ENCODE results near the gene GULP1.

GULP1 gene

DNA sequence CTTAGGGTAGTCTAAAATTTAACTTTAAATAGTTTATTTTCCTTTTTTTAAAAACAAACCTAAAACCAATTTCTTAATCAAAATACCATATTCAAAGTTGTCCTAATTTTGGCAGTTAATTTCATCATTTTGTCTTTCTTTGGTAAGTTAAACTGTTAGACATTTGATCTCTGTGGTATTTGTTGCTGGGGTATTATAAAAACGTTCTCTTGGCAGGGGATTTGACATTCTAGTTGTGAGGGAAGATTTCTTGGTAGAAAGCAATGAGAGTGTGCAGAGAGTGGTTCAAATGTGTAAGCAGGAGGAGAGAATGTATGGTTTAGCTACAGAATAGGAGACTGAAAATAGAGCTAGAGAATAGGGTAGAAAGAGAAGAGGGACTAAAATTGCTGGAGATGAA lies 14.6 kb downstream of the GULP1 start:
- H3K36me3 ChIP-seq (ENCODE audit: control insufficient read depth in 2 of 2, insufficient read depth in 2 of 2, low read length in 2 of 2): no peaks in the 10 kb centered on the region
- H3K27ac ChIP-seq (ENCODE audit: low read depth in 2 of 2, low read length in 2 of 2): no peak overlapping the region
- H3K4me3 ChIP-seq (ENCODE audit: low read length in 2 of 2): no peak overlapping the region
- H3K27me3 ChIP-seq (ENCODE audit: control insufficient read depth in 2 of 2, insufficient read depth in 2 of 2, low read length in 2 of 2): peaks cover 0 to 3% of the 10 kb centered on the region in 2 donors
- no peaks in the 10 kb centered on the region for H3K4me1 ChIP-seq (ENCODE audit: control insufficient read depth in 2 of 2, insufficient read depth in 2 of 2, low read length in 2 of 2)
- no peak overlapping the region for H3K9ac ChIP-seq (ENCODE audit: low read depth in 1 of 2, low read length in 2 of 2)
- H3K9me3 ChIP-seq (ENCODE audit: control insufficient read depth in 2 of 2, low read length in 2 of 2): no peaks in the 10 kb centered on the region

- no peak overlapping the region for H3K9ac ChIP-seq (ENCODE audit: low read depth in 1 of 2, low read length in 2 of 2)
- H3K36me3 ChIP-seq (ENCODE audit: control insufficient read depth in 2 of 2, insufficient read depth in 2 of 2, low read length in 2 of 2): no peaks in the 10 kb centered on the region
- peaks cover 0 to 3% of the 10 kb centered on the region in 2 donors for H3K27me3 ChIP-seq (ENCODE audit: control insufficient read depth in 2 of 2, insufficient read depth in 2 of 2, low read length in 2 of 2)
- no peaks in the 10 kb centered on the region for H3K9me3 ChIP-seq (ENCODE audit: control insufficient read depth in 2 of 2, low read length in 2 of 2)
- no peak overlapping the region for H3K4me3 ChIP-seq (ENCODE audit: low read length in 2 of 2)
- no peak overlapping the region for H3K27ac ChIP-seq (ENCODE audit: low read depth in 2 of 2, low read length in 2 of 2)
- no peaks in the 10 kb centered on the region for H3K4me1 ChIP-seq (ENCODE audit: control insufficient read depth in 2 of 2, insufficient read depth in 2 of 2, low read length in 2 of 2)
Observed at GRCh38 chr2:188307850-188308283, 16.2 kb downstream of the GULP1 start.

- H3K27ac ChIP-seq (ENCODE audit: low read depth in 2 of 2, low read length in 2 of 2): no peak overlapping the region
- H3K9ac ChIP-seq (ENCODE audit: low read depth in 1 of 2, low read length in 2 of 2): no peak overlapping the region
- no peaks in the 10 kb centered on the region for H3K36me3 ChIP-seq (ENCODE audit: control insufficient read depth in 2 of 2, insufficient read depth in 2 of 2, low read length in 2 of 2)
- H3K9me3 ChIP-seq (ENCODE audit: control insufficient read depth in 2 of 2, low read length in 2 of 2): no peaks in the 10 kb centered on the region
- H3K4me1 ChIP-seq (ENCODE audit: control insufficient read depth in 2 of 2, insufficient read depth in 2 of 2, low read length in 2 of 2): no peaks in the 10 kb centered on the region
- H3K4me3 ChIP-seq (ENCODE audit: low read length in 2 of 2): no peak overlapping the region
- peaks cover 0 to 3% of the 10 kb centered on the region in 2 donors for H3K27me3 ChIP-seq (ENCODE audit: control insufficient read depth in 2 of 2, insufficient read depth in 2 of 2, low read length in 2 of 2)
Observed at GRCh38 chr2:188308483-188308882, 16.8 kb downstream of the GULP1 start.

- Histone ChIP-seq H3K27ac (ENCODE audit: low read depth in 2 of 2, low read length in 2 of 2) (no peak overlapping the region), H3K9me3 (ENCODE audit: control insufficient read depth in 2 of 2, low read length in 2 of 2) (no peaks in the 10 kb centered on the region), H3K27me3 (ENCODE audit: control insufficient read depth in 2 of 2, insufficient read depth in 2 of 2, low read length in 2 of 2) (peaks cover 0 to 3% of the 10 kb centered on the region in 2 donors), H3K9ac (ENCODE audit: low read depth in 1 of 2, low read length in 2 of 2) (no peak overlapping the region), H3K4me1 (ENCODE audit: control insufficient read depth in 2 of 2, insufficient read depth in 2 of 2, low read length in 2 of 2) (no peaks in the 10 kb centered on the region), H3K4me3 (ENCODE audit: low read length in 2 of 2) (no peak overlapping the region), H3K36me3 (ENCODE audit: control insufficient read depth in 2 of 2, insufficient read depth in 2 of 2, low read length in 2 of 2) (no peaks in the 10 kb centered on the region)
Observed at GRCh38 chr2:188309364-188309763, 17.7 kb downstream of the GULP1 start.

DNA sequence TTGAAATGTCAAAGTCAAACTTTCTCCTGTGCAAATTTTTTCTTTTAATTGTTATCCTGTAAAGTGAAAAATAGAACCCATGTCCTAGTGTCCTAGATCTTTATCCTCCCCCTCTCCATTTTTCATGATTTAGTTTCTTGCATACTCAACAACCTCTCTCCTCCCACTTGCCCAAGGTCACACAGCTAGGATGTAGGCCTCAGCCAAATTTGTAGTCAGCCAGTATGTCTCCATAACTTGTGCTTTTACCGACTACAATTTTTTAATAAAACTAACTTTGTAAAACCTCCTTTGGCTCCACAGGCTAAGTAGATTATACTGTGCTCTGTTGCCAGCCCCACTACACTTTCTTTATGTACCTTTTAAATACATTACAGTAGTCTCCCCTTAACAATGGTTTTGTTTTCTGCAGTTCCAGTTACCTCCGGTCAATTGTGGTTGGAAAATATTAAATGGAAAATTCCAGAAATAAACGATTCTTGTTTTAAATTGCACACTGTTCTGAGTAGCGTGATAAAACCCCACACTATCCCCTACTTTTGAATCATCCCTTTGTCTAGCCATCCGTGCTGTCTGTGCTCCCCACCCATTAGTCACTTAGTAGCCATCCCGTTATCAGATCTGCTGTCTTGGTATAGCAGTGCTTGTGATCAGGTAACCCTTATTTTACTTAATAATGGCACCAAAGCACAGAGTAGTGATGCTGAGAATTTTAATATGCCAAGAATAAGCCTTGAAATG lies 22.8 kb downstream of the GULP1 start:
- no peak overlapping the region for H3K4me3 ChIP-seq (ENCODE audit: low read length in 2 of 2)
- no peak overlapping the region for H3K27ac ChIP-seq (ENCODE audit: low read depth in 2 of 2, low read length in 2 of 2)
- no peaks in the 10 kb centered on the region for H3K9me3 ChIP-seq (ENCODE audit: control insufficient read depth in 2 of 2, low read length in 2 of 2)
- H3K27me3 ChIP-seq (ENCODE audit: control insufficient read depth in 2 of 2, insufficient read depth in 2 of 2, low read length in 2 of 2): peaks cover 3% of the 10 kb centered on the region in 2 donors
- no peak overlapping the region for H3K9ac ChIP-seq (ENCODE audit: low read depth in 1 of 2, low read length in 2 of 2)
- H3K4me1 ChIP-seq (ENCODE audit: control insufficient read depth in 2 of 2, insufficient read depth in 2 of 2, low read length in 2 of 2): no peaks in the 10 kb centered on the region
- no peaks in the 10 kb centered on the region for H3K36me3 ChIP-seq (ENCODE audit: control insufficient read depth in 2 of 2, insufficient read depth in 2 of 2, low read length in 2 of 2)

DNA sequence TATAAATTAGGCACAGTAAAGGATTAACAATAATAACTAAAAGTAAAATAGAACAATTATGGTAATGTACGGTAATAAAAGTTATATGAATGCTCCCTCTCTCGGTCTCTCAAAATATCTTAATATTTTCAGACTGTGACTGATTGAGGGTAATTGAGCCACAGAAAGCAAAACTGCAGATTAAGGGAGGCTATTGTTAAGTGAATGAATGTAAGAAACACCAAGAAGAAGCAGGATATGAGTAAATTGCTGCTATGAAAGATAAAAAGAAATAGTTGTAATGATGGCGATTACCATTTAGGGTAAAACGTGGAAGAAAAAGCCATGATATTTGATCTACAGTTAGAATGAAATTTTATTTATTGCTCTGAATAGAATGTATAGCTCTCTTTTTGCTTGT lies 24.1 kb downstream of the GULP1 start:
- Histone ChIP-seq H3K9ac (ENCODE audit: low read depth in 1 of 2, low read length in 2 of 2) (no peak overlapping the region), H3K27me3 (ENCODE audit: control insufficient read depth in 2 of 2, insufficient read depth in 2 of 2, low read length in 2 of 2) (peaks cover 0 to 3% of the 10 kb centered on the region in 2 donors), H3K27ac (ENCODE audit: low read depth in 2 of 2, low read length in 2 of 2) (no peak overlapping the region), H3K4me3 (ENCODE audit: low read length in 2 of 2) (no peak overlapping the region), H3K9me3 (ENCODE audit: control insufficient read depth in 2 of 2, low read length in 2 of 2) (no peaks in the 10 kb centered on the region), H3K4me1 (ENCODE audit: control insufficient read depth in 2 of 2, insufficient read depth in 2 of 2, low read length in 2 of 2) (no peaks in the 10 kb centered on the region), H3K36me3 (ENCODE audit: control insufficient read depth in 2 of 2, insufficient read depth in 2 of 2, low read length in 2 of 2) (no peaks in the 10 kb centered on the region)

- Histone ChIP-seq H3K4me1 (ENCODE audit: control insufficient read depth in 2 of 2, insufficient read depth in 2 of 2, low read length in 2 of 2) (no peaks in the 10 kb centered on the region), H3K9me3 (ENCODE audit: control insufficient read depth in 2 of 2, low read length in 2 of 2) (no peaks in the 10 kb centered on the region), H3K9ac (ENCODE audit: low read depth in 1 of 2, low read length in 2 of 2) (no peak overlapping the region), H3K36me3 (ENCODE audit: control insufficient read depth in 2 of 2, insufficient read depth in 2 of 2, low read length in 2 of 2) (no peaks in the 10 kb centered on the region), H3K27ac (ENCODE audit: low read depth in 2 of 2, low read length in 2 of 2) (no peak overlapping the region), H3K27me3 (ENCODE audit: control insufficient read depth in 2 of 2, insufficient read depth in 2 of 2, low read length in 2 of 2) (peaks cover 0 to 3% of the 10 kb centered on the region in 2 donors), H3K4me3 (ENCODE audit: low read length in 2 of 2) (no peak overlapping the region)
Observed at GRCh38 chr2:188316342-188316741, 24.7 kb downstream of the GULP1 start.

- H3K4me3 ChIP-seq (ENCODE audit: low read length in 2 of 2): no peak overlapping the region
- H3K27ac ChIP-seq (ENCODE audit: low read depth in 2 of 2, low read length in 2 of 2): no peak overlapping the region
- no peak overlapping the region for H3K9ac ChIP-seq (ENCODE audit: low read depth in 1 of 2, low read length in 2 of 2)
- no peaks in the 10 kb centered on the region for H3K4me1 ChIP-seq (ENCODE audit: control insufficient read depth in 2 of 2, insufficient read depth in 2 of 2, low read length in 2 of 2)
- no peaks in the 10 kb centered on the region for H3K9me3 ChIP-seq (ENCODE audit: control insufficient read depth in 2 of 2, low read length in 2 of 2)
- peaks cover 0 to 3% of the 10 kb centered on the region in 2 donors for H3K27me3 ChIP-seq (ENCODE audit: control insufficient read depth in 2 of 2, insufficient read depth in 2 of 2, low read length in 2 of 2)
- H3K36me3 ChIP-seq (ENCODE audit: control insufficient read depth in 2 of 2, insufficient read depth in 2 of 2, low read length in 2 of 2): no peaks in the 10 kb centered on the region
Observed at GRCh38 chr2:188316791-188317423, 25.2 kb downstream of the GULP1 start.

GRCh38 chr2:188318161-188318749 lies 26.6 kb downstream of the GULP1 start:
- H3K27me3 ChIP-seq (ENCODE audit: control insufficient read depth in 2 of 2, insufficient read depth in 2 of 2, low read length in 2 of 2): peaks cover 0 to 3% of the 10 kb centered on the region in 2 donors
- H3K9me3 ChIP-seq (ENCODE audit: control insufficient read depth in 2 of 2, low read length in 2 of 2): no peaks in the 10 kb centered on the region
- H3K27ac ChIP-seq (ENCODE audit: low read depth in 2 of 2, low read length in 2 of 2): no peak overlapping the region
- H3K4me3 ChIP-seq (ENCODE audit: low read length in 2 of 2): no peak overlapping the region
- H3K36me3 ChIP-seq (ENCODE audit: control insufficient read depth in 2 of 2, insufficient read depth in 2 of 2, low read length in 2 of 2): no peaks in the 10 kb centered on the region
- peaks cover 0 to 2% of the 10 kb centered on the region in 2 donors for H3K4me1 ChIP-seq (ENCODE audit: control insufficient read depth in 2 of 2, insufficient read depth in 2 of 2, low read length in 2 of 2)
- H3K9ac ChIP-seq (ENCODE audit: low read depth in 1 of 2, low read length in 2 of 2): no peak overlapping the region

DNA sequence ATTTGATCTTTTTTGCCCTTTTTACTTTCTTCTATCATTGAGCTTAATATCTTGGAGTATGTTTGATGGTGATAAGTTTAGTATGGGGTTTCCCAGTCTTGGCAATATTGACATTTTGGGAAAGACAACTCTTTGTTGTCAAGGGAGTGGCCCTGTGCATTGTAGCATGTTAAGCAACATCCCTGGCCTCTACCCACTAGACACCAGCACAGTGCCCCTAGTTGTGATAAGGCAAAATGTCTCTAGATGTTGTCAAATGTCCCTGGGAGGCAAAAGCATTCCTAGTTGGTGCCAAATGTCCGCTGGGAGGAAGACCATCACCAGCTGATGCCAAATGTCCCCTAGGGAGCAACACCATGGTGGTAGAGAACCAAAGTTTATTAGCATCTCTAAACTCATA lies 28.2 kb downstream of the GULP1 start:
- H3K27me3 ChIP-seq (ENCODE audit: control insufficient read depth in 2 of 2, insufficient read depth in 2 of 2, low read length in 2 of 2): peaks cover 0 to 3% of the 10 kb centered on the region in 2 donors
- no peak overlapping the region for H3K9ac ChIP-seq (ENCODE audit: low read depth in 1 of 2, low read length in 2 of 2)
- peaks cover 0 to 2% of the 10 kb centered on the region in 2 donors for H3K4me1 ChIP-seq (ENCODE audit: control insufficient read depth in 2 of 2, insufficient read depth in 2 of 2, low read length in 2 of 2)
- H3K9me3 ChIP-seq (ENCODE audit: control insufficient read depth in 2 of 2, low read length in 2 of 2): no peaks in the 10 kb centered on the region
- no peak overlapping the region for H3K27ac ChIP-seq (ENCODE audit: low read depth in 2 of 2, low read length in 2 of 2)
- H3K36me3 ChIP-seq (ENCODE audit: control insufficient read depth in 2 of 2, insufficient read depth in 2 of 2, low read length in 2 of 2): no peaks in the 10 kb centered on the region
- no peak overlapping the region for H3K4me3 ChIP-seq (ENCODE audit: low read length in 2 of 2)
